ENCODE measurements around the gene SYNE4. TPM values are rescaled to one million over a fixed set of nuclear protein-coding genes. Genes with fewer than 3 reads are reported as not detected.

SYNE4 gene
- total and polyA plus RNA-seq, 2 of the 13 experiments (the other 11 are each of a cell fraction or from before 2014, with no cell fraction given), result 13.7 to 23.0 TPM

DNA sequence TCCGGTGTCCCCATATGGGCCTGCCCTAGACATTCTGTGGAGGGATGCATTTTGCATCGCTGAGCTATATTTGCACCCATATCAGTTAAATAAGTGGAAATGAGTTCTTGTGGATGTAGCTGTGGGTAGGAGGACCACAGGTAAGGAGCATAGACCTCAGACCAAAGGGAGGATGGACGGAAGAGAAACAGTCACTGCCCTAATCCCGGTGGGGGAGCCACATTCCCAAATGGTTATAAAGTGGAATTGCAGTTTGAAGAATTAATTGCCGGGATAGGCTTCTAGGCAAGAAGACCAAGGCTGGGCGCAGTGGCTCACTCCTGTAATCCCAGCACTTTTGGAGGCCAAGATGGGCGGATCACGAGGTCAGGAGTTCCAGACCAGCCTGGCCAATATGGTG, 11.8 kb downstream of the SYNE4 start:
- no peak for DNase-seq (ENCODE audit: low spot score)
- H2AFZ ChIP-seq (ENCODE audit: low read length), result no peak overlapping the region
- H3K27me3 ChIP-seq (ENCODE audit: control insufficient read depth in 1 of 2, insufficient read depth in 2 of 2, low read length in 2 of 2), result no peaks in the 10 kb centered on the region
- ChIA-PET CTCF (ENCODE audit: low intra/inter-chr PET ratio, low total read pairs) (no interaction called here), POLR2A (interaction anchor here (1.3 to 2.2 kb wide), 3 partner anchors 12 to 118 kb away, joined by 4 to 8 read pairs (median 5); partner anchors contain the start of genes ALKBH6, POLR2I, SYNE4 and TBCB)
- no TSS peak for BruUV-seq (replicated peaks)
- H3K4me3 ChIP-seq (replicated peaks in 1 of 3; ENCODE audit: insufficient read depth in 1 of 3, low read depth in 2 of 3, low read length in 3 of 3), result peak overlapping the region; percentile 85 to 99 (median 86)
- no peak for ATAC-seq
- peaks cover 5 to 9% of the 10 kb centered on the region in 2 experiments; a peak in 3 of 5 replicates for H3K36me3 ChIP-seq (replicated peaks in 1 of 2; ENCODE audit: control insufficient read depth in 1 of 2, insufficient read depth in 2 of 2, low read length in 2 of 2)
- in situ Hi-C loops (cut with HindIII; ENCODE audit: extremely low pct_ligation_motif_present, low pct_unique_long_range_greater_than_20kb) (loop anchor here (5.0 kb wide), 1 partner anchor 56 kb away; the partner anchor contains the start of genes THAP8 and WDR62), intact Hi-C loops (cut with micrococcal nuclease; ENCODE audit: unreplicated experiment) (loop anchor here (5.0 kb wide), 1 partner anchor 56 kb away; the partner anchor contains the start of genes THAP8 and WDR62)
- WGBS (ENCODE audit: low lambda C conversion rate), result 85% methylated on average over 8 of the region's 8 CpGs
- no peak for FAIRE-seq
- peaks cover 9% of the 10 kb centered on the region for H4K20me1 ChIP-seq (ENCODE audit: insufficient read depth, low read length)
- peak overlapping the region; percentile 84 for H3K27ac ChIP-seq (ENCODE audit: extremely low read length, insufficient read depth, low read length)
- H3K79me2 ChIP-seq (ENCODE audit: insufficient read depth, low read length), result peaks cover 24% of the 10 kb centered on the region
- H3K9ac ChIP-seq (ENCODE audit: insufficient read depth, low read depth, low read length), result peak overlapping the region; percentile 86; the same call in 1 of the 2 replicates
- peaks cover 52% of the 10 kb centered on the region for H3K4me1 ChIP-seq (ENCODE audit: insufficient read depth, low read length)
- peak overlapping the region; percentile 96 for H3K4me2 ChIP-seq (ENCODE audit: low read depth, low read length)
- TF ChIP-seq EED (CRISPR knock-in tag; IDR thresholded peaks at IDR 0.05), result no peak
- peak; percentile 31; the same call in 1 of the 2 replicates for TF ChIP-seq ZNF263 (CRISPR knock-in tag; IDR thresholded peaks at IDR 0.05)
- no peaks in the 10 kb centered on the region for H3K9me3 ChIP-seq (ENCODE audit: low read length)

- in situ Hi-C loops (cut with HindIII; ENCODE audit: extremely low pct_ligation_motif_present, low pct_unique_long_range_greater_than_20kb), result loop anchor here (5.0 kb wide), 1 partner anchor 57 kb away; the partner anchor contains the start of genes THAP8 and WDR62
- peak; percentile 92 for FAIRE-seq
- 1% methylated on average over 25 of the region's 97 CpGs for WGBS (ENCODE audit: low lambda C conversion rate)
- TF ChIP-seq ZNF10 (CRISPR knock-in tag; IDR thresholded peaks at IDR 0.05; ENCODE audit: borderline replicate concordance, low read depth) (no peak), ZNF558 (CRISPR knock-in tag; IDR thresholded peaks at IDR 0.05; ENCODE audit: borderline replicate concordance) (peak; percentile 23; the same call in 1 of the 2 replicates), NBN (conservative IDR thresholded peaks at IDR 0.05) (no peak), ZNF7 (CRISPR knock-in tag; IDR thresholded peaks at IDR 0.05) (no peak), SMARCC2 (IDR thresholded peaks at IDR 0.05) (no peak), ZNF782 (CRISPR knock-in tag; IDR thresholded peaks at IDR 0.05; ENCODE audit: borderline replicate concordance) (peak; percentile 81; the same call in 1 of the 2 replicates), SETDB1 (CRISPR knock-in tag; IDR thresholded peaks at IDR 0.05; ENCODE audit: borderline replicate concordance) (no peak), ZNF136 (CRISPR knock-in tag; IDR thresholded peaks at IDR 0.05; ENCODE audit: low read depth) (peak; percentile 94; the same call in 1 of the 2 replicates), RARA (CRISPR knock-in tag; IDR thresholded peaks at IDR 0.05) (no peak; the same call in 1 of the 2 replicates)
- TF ChIP-seq, protein P1, sequence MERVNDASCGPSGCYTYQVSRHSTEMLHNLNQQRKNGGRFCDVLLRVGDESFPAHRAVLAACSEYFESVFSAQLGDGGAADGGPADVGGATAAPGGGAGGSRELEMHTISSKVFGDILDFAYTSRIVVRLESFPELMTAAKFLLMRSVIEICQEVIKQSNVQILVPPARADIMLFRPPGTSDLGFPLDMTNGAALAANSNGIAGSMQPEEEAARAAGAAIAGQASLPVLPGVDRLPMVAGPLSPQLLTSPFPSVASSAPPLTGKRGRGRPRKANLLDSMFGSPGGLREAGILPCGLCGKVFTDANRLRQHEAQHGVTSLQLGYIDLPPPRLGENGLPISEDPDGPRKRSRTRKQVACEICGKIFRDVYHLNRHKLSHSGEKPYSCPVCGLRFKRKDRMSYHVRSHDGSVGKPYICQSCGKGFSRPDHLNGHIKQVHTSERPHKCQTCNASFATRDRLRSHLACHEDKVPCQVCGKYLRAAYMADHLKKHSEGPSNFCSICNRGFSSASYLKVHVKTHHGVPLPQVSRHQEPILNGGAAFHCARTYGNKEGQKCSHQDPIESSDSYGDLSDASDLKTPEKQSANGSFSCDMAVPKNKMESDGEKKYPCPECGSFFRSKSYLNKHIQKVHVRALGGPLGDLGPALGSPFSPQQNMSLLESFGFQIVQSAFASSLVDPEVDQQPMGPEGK (CRISPR knock-in tag; IDR thresholded peaks at IDR 0.05), result peak; percentile 50; the same call in 1 of the 2 replicates
- TF ChIP-seq, protein P2, sequence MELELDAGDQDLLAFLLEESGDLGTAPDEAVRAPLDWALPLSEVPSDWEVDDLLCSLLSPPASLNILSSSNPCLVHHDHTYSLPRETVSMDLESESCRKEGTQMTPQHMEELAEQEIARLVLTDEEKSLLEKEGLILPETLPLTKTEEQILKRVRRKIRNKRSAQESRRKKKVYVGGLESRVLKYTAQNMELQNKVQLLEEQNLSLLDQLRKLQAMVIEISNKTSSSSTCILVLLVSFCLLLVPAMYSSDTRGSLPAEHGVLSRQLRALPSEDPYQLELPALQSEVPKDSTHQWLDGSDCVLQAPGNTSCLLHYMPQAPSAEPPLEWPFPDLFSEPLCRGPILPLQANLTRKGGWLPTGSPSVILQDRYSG (CRISPR knock-in tag; IDR thresholded peaks at IDR 0.05), result no peak
Measured at GRCh38 chr19:35995048-35995993, 13.3 kb downstream of the SYNE4 start, which contains the start of gene SDHAF1. Gene SDHAF1 (plus strand): TSS chr19:35995188. CDS start chr19:35995275, 87 bp downstream.

More at GRCh38 chr19:35995048-35995993, 13.3 kb downstream of the SYNE4 start, which contains the start of gene SDHAF1:
- H3K4me2 ChIP-seq (ENCODE audit: low read depth, low read length), result peak within 1 kb of the TSS; percentile 96
- peak within 1 kb of the TSS; percentile 84 for H3K27ac ChIP-seq (ENCODE audit: extremely low read length, insufficient read depth, low read length)
- H3K36me3 ChIP-seq (replicated peaks in 1 of 2; ENCODE audit: control insufficient read depth in 1 of 2, insufficient read depth in 2 of 2, low read length in 2 of 2), result peaks cover 5 to 9% of the 10 kb centered on the region in 2 experiments; a peak in 2 of 5 replicates
- H4K20me1 ChIP-seq (ENCODE audit: insufficient read depth, low read length), result peaks cover 9% of the 10 kb centered on the region
- intact Hi-C loops (cut with micrococcal nuclease; ENCODE audit: unreplicated experiment), result loop anchor here (5.0 kb wide), 1 partner anchor 57 kb away; the partner anchor contains the start of genes THAP8 and WDR62
- TSS peak; percentile 66 for BruUV-seq (replicated peaks)
- H3K79me2 ChIP-seq (ENCODE audit: insufficient read depth, low read length), result peaks cover 24% of the 10 kb centered on the region
- peak within 1 kb of the TSS; percentile 85 to 99 (median 86) for H3K4me3 ChIP-seq (replicated peaks in 1 of 3; ENCODE audit: insufficient read depth in 1 of 3, low read depth in 2 of 3, low read length in 3 of 3)
- ATAC-seq (peak; percentile 87), DNase-seq (ENCODE audit: low spot score) (peak; percentile 90)
- POLR2A ChIA-PET, result interaction anchor here (0.7 to 2.2 kb wide), 5 partner anchors 8 to 175 kb away, joined by 3 to 8 read pairs (median 4); partner anchors contain the start of genes POLR2I, SYNE4 and TBCB
- peak within 1 kb of the TSS; percentile 86 for H3K9ac ChIP-seq (ENCODE audit: insufficient read depth, low read depth, low read length)
- CTCF ChIA-PET (ENCODE audit: low intra/inter-chr PET ratio, low total read pairs), result no interaction called here
- no peaks in the 10 kb centered on the region for H3K9me3 ChIP-seq (ENCODE audit: low read length)
- peaks cover 56% of the 10 kb centered on the region for H3K4me1 ChIP-seq (ENCODE audit: insufficient read depth, low read length)
- no peaks in the 10 kb centered on the region for H3K27me3 ChIP-seq (ENCODE audit: control insufficient read depth in 1 of 2, insufficient read depth in 2 of 2, low read length in 2 of 2)
- no peak within 1 kb of the TSS for H2AFZ ChIP-seq (ENCODE audit: low read length)

All from HepG2 (cell line).